ENCODE measurements around the gene FAM107B. TPM values are rescaled to one million over a fixed set of nuclear protein-coding genes. Genes with fewer than 3 reads are reported as not detected.

FAM107B gene
- total RNA-seq, 1 experiment from 2014 or later, result 61.6 TPM

DNA sequence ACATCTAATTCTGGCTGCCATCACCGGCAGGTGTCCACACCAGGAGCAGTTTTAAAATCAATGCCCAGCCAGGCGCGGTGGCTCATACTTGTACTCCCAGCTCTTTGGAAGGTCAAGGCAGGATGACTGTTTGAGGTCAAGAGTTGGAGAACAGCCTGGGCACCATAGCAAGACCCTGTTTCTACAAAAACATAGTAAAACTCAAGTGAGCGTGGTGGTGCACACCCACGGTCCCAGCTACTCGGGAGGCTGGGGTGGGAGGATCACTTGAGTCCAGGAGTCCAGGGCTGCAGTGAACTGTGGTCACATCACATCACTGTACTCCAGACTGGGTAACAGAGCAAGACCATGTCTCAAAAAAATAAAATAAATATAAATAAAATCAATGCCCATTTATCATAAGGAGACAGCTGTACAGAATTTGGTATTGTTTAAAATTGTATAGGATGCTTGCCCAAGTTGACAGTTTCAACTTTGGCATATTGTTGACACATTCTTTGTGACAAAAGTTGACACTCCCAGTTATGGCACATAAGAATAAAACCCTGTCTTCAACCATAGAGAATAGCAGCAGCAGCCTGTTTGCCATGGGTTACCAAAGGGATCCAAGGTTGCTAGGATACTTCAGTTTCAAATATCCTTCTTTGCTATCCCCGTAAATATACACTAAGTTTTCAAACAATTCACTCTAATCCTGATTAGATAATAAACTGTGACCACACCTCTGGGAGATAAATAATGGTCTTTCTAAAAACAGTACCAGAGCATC lies 193.0 kb downstream of the FAM107B start:
- no peaks in the 10 kb centered on the region for H3K27me3 ChIP-seq (replicated peaks; ENCODE audit: insufficient read depth, low read depth, low read length, poor library complexity)
- CTCF ChIA-PET, result no interaction called here
- H3K9me3 ChIP-seq (ENCODE audit: low read depth, low read length, poor library complexity, severe bottlenecking), result no peaks in the 10 kb centered on the region
- POLR2A ChIA-PET (ENCODE audit: low non-redundant PET), result no interaction called here
- H3K27ac ChIP-seq (ENCODE audit: low read depth, low read length, poor library complexity, severe bottlenecking), result no peak overlapping the region
- no peaks in the 10 kb centered on the region for H3K36me3 ChIP-seq (ENCODE audit: insufficient read depth, low read length, poor library complexity, severe bottlenecking)
- peaks cover 27% of the 10 kb centered on the region for H3K4me1 ChIP-seq (ENCODE audit: insufficient read depth, low read length, poor library complexity, severe bottlenecking)
- intact Hi-C loops (cut with micrococcal nuclease; ENCODE audit: unreplicated experiment), result no loop called here
- BruUV-seq (replicated peaks), result no TSS peak
- no peak overlapping the region for H3K4me3 ChIP-seq (ENCODE audit: low read depth, low read length, poor library complexity, severe bottlenecking)
- TF ChIP-seq, protein P1, sequence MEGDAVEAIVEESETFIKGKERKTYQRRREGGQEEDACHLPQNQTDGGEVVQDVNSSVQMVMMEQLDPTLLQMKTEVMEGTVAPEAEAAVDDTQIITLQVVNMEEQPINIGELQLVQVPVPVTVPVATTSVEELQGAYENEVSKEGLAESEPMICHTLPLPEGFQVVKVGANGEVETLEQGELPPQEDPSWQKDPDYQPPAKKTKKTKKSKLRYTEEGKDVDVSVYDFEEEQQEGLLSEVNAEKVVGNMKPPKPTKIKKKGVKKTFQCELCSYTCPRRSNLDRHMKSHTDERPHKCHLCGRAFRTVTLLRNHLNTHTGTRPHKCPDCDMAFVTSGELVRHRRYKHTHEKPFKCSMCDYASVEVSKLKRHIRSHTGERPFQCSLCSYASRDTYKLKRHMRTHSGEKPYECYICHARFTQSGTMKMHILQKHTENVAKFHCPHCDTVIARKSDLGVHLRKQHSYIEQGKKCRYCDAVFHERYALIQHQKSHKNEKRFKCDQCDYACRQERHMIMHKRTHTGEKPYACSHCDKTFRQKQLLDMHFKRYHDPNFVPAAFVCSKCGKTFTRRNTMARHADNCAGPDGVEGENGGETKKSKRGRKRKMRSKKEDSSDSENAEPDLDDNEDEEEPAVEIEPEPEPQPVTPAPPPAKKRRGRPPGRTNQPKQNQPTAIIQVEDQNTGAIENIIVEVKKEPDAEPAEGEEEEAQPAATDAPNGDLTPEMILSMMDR (conservative IDR thresholded peaks at IDR 0.05; ENCODE audit: low read depth, low read length), result no peak
- TF ChIP-seq EZH2 (IDR thresholded peaks at IDR 0.05; ENCODE audit: borderline replicate concordance, low read depth, low read length, poor library complexity, severe bottlenecking), result no peak
- no peak for DNase-seq (ENCODE audit: low spot score)

DNA sequence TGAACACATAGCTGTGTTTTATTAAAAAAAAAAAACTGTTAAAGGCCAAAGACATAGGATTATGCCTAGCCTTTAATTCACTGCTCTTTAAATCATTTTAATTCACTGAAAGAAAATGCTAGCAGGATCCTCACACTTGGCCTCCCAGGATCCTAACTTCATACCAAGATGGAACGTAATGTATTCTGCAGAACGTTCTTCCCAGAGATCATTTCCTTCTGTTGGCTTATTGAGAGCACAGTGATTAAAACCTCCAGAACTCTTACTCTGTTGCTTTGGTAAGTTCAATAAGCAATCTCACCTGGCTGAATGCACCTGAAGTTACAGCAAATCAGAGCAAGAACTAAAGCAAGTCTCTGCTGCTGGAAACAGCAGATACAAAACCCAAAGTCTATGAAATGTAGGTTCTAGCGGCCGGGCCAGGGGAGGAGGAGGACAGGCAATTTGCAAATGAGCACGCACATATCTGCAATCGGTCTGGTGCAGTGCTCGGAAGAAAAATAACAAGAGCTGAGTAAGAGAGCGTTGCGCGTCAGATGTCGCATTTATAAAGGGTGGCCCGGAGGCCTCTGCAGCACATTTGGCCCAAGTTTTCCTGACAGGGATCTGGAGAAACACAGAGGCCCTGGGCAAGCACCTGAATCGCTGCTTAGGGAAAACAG lies 193.9 kb downstream of the FAM107B start:
- Histone ChIP-seq H3K4me1 (ENCODE audit: insufficient read depth, low read length, poor library complexity, severe bottlenecking) (peaks cover 30% of the 10 kb centered on the region), H3K36me3 (ENCODE audit: insufficient read depth, low read length, poor library complexity, severe bottlenecking) (no peaks in the 10 kb centered on the region), H3K9me3 (ENCODE audit: low read depth, low read length, poor library complexity, severe bottlenecking) (no peaks in the 10 kb centered on the region), H3K4me3 (ENCODE audit: low read depth, low read length, poor library complexity, severe bottlenecking) (no peak overlapping the region), H3K27me3 (replicated peaks; ENCODE audit: insufficient read depth, low read depth, low read length, poor library complexity) (no peaks in the 10 kb centered on the region), H3K27ac (ENCODE audit: low read depth, low read length, poor library complexity, severe bottlenecking) (no peak overlapping the region)
- no TSS peak for BruUV-seq (replicated peaks)
- no peak for TF ChIP-seq EZH2 (IDR thresholded peaks at IDR 0.05; ENCODE audit: borderline replicate concordance, low read depth, low read length, poor library complexity, severe bottlenecking)
- TF ChIP-seq, protein P1 (conservative IDR thresholded peaks at IDR 0.05; ENCODE audit: low read depth, low read length), result no peak
- POLR2A ChIA-PET (ENCODE audit: low non-redundant PET), result no interaction called here
- CTCF ChIA-PET, result no interaction called here
- DNase-seq (ENCODE audit: low spot score), result no peak
- intact Hi-C loops (cut with micrococcal nuclease; ENCODE audit: unreplicated experiment), result no loop called here

DNA sequence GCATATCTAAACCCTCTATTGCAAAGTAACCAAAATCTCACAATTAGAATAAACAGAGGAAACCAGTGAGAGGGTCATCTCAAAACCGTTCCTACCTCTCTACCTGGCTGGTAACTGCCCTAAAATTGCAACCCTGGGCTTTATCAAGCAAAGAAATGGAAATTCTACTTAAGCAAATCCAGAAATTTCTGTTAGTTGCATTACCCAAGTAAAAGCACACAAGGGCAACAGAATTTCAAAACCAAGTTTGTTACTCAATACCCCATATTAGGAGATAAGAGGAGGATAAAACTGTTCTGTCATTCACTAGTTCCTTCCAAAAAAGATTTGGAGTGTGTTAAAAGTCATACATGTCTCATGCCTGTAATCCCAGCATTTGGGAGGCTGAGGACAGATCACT lies 195.3 kb downstream of the FAM107B start:
- ChIA-PET POLR2A (ENCODE audit: low non-redundant PET) (no interaction called here), CTCF (no interaction called here)
- intact Hi-C loops (cut with micrococcal nuclease; ENCODE audit: unreplicated experiment), result no loop called here
- no peaks in the 10 kb centered on the region for H3K36me3 ChIP-seq (ENCODE audit: insufficient read depth, low read length, poor library complexity, severe bottlenecking)
- H3K9me3 ChIP-seq (ENCODE audit: low read depth, low read length, poor library complexity, severe bottlenecking), result no peaks in the 10 kb centered on the region
- H3K4me3 ChIP-seq (ENCODE audit: low read depth, low read length, poor library complexity, severe bottlenecking), result no peak overlapping the region
- peaks cover 37% of the 10 kb centered on the region for H3K4me1 ChIP-seq (ENCODE audit: insufficient read depth, low read length, poor library complexity, severe bottlenecking)
- no peak for DNase-seq (ENCODE audit: low spot score)
- H3K27ac ChIP-seq (ENCODE audit: low read depth, low read length, poor library complexity, severe bottlenecking), result no peak overlapping the region
- no peaks in the 10 kb centered on the region for H3K27me3 ChIP-seq (replicated peaks; ENCODE audit: insufficient read depth, low read depth, low read length, poor library complexity)
- TF ChIP-seq EZH2 (IDR thresholded peaks at IDR 0.05; ENCODE audit: borderline replicate concordance, low read depth, low read length, poor library complexity, severe bottlenecking), result no peak
- TF ChIP-seq, protein P1 (conservative IDR thresholded peaks at IDR 0.05; ENCODE audit: low read depth, low read length), result no peak
- no TSS peak for BruUV-seq (replicated peaks)
